ENCODE measurements around the gene SVOP.
"Not testable (repeated sequence)": the region's sequence is repeated elsewhere in the genome, so short reads cannot be mapped to it uniquely, and the experiment has no call there.

Gene SVOP

DNA sequence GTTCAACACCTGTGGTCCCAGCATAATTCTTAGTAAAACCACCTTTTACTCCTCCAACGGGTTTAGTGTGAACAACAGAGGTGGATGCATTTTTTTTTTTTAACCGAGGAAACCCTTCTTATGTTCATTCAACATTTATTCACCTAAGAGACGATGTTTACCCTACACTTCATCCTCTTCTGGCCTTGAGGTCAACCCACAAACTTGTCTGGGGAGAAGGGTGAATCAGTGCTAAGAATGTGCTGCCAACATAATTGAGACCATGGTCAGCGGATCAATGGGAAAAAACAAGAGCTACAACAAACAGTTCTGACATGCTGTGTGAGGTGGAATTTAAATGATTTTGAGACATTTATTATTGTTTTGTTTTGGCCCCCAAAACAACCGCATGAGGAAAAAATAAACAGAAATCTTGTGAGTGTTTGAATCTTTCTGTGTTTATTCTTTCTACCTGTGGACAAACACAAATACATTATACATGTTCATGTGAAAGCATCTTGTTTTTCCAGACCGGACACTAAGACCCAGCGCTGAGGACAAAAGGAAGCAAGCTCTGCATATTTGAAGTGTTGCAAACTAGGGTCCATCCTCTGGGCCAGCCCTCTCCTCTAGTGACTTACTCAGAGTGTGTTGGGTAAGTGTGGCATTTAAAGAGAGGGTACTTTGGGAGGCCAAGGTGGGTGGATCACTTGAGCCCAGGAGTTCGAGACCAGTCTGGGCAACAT is 26.4 kb upstream of the SVOP start:
- no peak for DNase-seq (ENCODE audit: extremely low read depth, low read depth)
- TF ChIP-seq, protein P1, sequence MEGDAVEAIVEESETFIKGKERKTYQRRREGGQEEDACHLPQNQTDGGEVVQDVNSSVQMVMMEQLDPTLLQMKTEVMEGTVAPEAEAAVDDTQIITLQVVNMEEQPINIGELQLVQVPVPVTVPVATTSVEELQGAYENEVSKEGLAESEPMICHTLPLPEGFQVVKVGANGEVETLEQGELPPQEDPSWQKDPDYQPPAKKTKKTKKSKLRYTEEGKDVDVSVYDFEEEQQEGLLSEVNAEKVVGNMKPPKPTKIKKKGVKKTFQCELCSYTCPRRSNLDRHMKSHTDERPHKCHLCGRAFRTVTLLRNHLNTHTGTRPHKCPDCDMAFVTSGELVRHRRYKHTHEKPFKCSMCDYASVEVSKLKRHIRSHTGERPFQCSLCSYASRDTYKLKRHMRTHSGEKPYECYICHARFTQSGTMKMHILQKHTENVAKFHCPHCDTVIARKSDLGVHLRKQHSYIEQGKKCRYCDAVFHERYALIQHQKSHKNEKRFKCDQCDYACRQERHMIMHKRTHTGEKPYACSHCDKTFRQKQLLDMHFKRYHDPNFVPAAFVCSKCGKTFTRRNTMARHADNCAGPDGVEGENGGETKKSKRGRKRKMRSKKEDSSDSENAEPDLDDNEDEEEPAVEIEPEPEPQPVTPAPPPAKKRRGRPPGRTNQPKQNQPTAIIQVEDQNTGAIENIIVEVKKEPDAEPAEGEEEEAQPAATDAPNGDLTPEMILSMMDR (IDR thresholded peaks at IDR 0.05; ENCODE audit: low read depth, low read length, missing control alignments) = no peak
- no peak overlapping the region for H3K4me3 ChIP-seq (replicated peaks; ENCODE audit: low read depth, low read length)

DNA sequence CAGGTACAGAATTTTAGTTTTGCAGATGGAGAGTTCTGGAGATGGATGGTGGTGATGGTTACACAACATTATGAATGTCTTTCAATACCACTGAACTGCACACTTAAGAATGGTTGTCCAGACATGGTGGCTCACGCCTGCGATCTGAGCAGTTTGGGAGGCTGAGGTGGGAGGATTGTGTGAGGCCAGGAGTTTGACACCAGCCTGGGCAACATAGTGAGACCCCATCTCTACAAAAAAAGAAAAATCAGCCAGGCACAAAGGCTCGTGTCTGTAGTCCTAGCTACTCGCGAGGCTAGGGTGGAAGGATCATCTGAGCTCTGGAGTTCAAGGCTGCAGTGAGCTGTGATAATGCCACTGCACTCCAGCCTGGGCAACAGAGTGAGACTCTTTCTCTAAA is 23.4 kb upstream of the SVOP start:
- no peak for DNase-seq (ENCODE audit: extremely low read depth, low read depth)
- TF ChIP-seq, protein P1 (IDR thresholded peaks at IDR 0.05; ENCODE audit: low read depth, low read length, missing control alignments) = no peak
- H3K4me3 ChIP-seq (replicated peaks; ENCODE audit: low read depth, low read length) = no peak overlapping the region

DNA sequence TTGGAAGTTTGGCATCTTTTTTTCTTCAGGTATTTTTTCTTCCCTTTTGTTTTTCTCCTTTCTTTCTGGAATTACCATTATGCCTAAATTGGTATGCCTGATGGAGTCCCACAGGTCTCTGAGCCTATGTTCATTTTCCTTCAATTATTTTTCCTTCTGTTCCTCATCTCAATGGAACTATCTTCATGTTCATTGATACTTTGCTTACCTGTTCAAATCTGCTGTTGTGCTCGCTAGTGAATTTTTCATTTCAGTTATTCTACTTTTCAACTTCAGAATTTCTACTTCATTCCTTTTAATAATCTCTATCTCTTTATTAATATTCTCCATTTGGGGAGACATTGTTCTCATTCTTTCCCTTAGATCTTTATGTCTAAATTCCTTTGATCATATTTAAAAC is 16.1 kb upstream of the SVOP start:
- no peak overlapping the region for H3K4me3 ChIP-seq (replicated peaks; ENCODE audit: low read depth, low read length)
- DNase-seq (ENCODE audit: extremely low read depth, low read depth) = no peak
- TF ChIP-seq, protein P1 (IDR thresholded peaks at IDR 0.05; ENCODE audit: low read depth, low read length, missing control alignments) = no peak

DNA sequence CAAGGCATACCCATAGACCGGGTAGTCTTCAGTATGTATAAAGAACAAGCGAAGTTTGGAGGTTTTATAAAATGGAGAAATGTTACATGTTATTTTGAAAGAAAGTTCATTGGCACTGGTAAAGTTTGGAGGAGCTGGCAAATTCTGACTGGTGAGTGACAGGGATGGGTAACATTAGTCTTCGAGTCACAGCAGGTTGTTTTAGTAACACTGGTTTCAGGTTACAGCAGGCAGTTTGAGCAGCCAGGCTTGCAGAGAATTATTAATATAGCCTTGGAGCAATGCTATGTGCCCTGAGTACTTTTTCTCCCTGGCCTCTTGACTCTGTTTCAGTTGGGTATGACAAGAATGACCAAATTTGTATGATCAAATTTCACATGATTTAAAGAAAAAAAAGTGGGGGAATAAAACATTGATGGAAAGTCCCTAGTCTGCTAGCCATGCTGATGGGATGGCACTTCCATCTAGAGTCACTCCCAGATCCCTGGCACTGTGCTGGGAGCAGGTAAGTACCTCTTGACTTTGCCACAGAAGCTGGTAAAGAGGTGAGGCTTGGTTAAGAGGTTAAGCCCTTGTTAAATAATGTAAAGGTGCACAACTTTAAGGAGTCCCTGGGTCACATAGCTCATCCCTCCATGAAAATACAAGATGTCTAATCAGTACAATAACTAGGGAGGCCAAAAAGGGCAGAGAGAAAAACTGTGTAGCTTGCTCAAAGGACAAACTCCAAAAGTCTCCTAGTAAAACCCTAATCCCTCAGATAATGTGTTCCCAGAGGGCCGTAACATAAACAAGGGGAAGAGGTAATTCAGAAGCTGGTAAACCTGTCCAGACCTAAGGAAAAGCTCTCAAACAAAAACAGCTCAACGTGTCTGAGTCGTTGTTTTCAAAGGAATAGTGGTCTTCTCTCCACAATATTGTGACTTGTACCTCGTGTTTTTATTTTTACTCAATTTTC is 12.7 kb upstream of the SVOP start:
- DNase-seq (ENCODE audit: extremely low read depth, low read depth) = no peak
- TF ChIP-seq, protein P1 (IDR thresholded peaks at IDR 0.05; ENCODE audit: low read depth, low read length, missing control alignments) = no peak
- no peak overlapping the region for H3K4me3 ChIP-seq (replicated peaks; ENCODE audit: low read depth, low read length)

DNA sequence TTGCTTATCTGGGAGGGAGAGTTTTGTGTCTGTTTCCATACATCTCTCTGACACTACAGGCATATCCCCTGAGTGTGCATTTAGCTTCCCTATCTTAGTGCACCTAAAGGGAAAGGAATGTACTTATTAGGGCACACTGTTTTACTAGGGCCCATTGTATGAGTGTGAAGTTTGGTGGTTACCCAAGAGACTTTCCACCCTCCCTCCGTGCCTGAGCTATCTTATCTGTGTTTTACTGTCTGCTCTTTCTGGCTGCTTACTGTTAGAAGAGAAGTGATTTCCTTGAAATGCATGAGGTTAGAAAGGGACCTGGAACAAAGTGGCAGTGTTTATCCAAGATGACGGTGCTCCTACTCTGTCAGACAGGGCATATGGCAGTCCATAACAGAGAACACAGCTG is 8.5 kb upstream of the SVOP start:
- TF ChIP-seq, protein P1 (IDR thresholded peaks at IDR 0.05; ENCODE audit: low read depth, low read length, missing control alignments) = no peak
- no peak for DNase-seq (ENCODE audit: extremely low read depth, low read depth)
- H3K4me3 ChIP-seq (replicated peaks; ENCODE audit: low read depth, low read length) = no peak overlapping the region

DNA sequence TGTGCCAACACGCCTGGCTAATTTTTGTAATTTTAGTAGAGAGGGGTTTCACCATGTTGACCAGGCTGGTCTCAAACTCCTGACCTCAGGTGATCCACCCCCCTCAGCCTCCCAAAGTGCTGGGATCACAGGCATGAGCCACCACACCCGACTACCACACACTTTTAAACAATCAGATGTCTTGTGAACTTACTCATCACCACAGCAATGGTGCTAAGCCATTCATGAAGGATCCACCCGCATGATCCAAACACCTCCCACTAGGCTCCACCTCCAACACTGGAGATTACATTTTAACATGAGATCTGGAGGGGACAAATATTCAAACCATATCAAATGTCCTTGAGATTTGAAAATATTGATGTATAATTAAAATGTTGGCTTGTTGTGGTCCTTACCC is 7.8 kb upstream of the SVOP start:
- H3K4me3 ChIP-seq (replicated peaks; ENCODE audit: low read depth, low read length); DNase-seq (ENCODE audit: extremely low read depth, low read depth): not testable (repeated sequence)

DNA sequence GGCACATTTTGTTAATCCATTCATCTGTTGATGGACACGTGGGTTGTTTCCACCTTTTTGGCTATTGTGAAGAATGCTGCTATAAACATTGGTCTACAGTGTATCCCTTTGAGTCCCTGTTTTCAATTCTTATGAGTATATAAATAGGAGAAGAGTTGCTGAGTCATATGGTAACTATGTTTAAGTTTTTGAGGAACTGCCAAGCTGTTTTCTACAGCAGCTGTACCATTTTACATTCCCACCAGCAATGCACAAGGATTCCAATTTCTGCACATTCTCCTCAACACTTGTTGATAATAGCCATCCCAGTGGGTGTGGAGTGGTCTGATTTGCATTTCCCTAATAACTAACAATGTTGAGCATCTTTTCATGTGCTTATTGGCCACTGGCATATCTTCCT is 6.9 kb upstream of the SVOP start:
- H3K4me3 ChIP-seq (replicated peaks; ENCODE audit: low read depth, low read length) = no peak overlapping the region
- no peak for DNase-seq (ENCODE audit: extremely low read depth, low read depth)
- TF ChIP-seq, protein P1 (IDR thresholded peaks at IDR 0.05; ENCODE audit: low read depth, low read length, missing control alignments) = no peak
